ENCODE measurements around the gene UIMC1.

Gene UIMC1

DNA sequence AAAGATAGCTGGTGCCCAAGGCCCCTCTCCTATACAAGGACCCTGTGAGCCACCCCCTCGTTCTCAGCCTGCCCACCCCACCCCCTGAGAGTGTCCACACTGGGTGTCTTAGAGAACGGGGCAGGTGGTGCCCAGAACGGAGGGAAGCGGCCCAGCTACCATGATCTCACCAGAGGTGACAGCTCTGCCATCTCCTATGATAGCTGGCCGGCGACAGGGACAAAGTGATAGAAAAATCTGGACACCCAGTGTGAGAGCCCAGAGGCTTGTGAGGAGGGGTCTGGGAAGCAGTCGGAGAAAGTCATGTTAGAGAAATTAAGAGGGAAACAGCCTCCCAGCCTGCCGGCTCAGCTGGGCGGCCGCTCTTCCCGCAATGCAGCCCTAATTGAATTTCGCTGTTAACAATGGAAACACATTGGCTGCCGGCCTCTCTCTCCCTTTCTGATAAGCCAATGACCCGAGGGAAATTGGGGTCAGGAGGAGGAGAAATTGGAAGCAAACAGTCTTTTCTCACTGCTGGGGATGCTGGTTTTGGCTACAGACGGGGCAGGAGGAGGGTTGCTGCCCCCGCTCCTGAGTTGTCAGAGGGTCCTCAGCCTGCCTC lies 139.8 kb downstream of the UIMC1 start:
- no peak for DNase-seq

DNA sequence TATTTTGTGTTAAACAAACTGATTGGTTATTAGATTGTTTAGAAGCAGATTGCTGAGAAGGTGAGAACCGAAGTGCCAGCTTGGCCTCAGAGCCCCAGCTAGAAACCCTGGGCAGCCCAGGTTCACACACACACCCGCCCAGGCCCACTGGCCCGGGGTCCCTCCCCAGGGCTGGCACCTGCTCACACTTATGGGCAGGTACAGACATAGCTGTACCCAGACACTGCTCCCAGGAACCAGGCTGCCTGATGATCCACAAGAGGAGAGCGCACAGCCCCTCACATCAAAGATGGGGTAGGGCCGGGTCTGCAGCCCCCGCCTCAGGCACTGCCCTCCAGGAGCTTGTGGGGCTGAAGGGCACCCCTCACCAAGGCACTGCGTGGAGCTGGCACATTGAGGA lies 140.6 kb downstream of the UIMC1 start:
- DNase-seq, result no peak

DNA sequence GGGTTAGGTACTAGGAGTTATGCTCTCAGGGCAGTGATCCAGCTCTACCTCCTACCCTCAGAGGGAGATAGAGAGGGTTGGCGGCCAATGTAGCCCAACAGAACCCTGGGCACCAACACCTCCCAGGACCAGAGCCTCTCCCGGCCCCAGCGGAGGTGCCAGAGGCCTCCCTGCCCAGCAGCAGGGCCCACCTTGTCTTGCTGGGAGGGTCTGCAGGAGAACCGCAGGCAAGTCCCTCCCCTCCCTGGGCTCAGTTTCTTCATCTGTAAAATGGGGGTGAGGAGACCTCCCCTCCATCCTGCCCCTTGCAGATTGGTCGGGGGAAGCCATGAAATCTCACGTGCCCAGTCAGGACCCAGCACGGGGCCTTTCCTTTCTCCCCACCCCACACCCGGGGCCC lies 141.8 kb downstream of the UIMC1 start:
- no peak for DNase-seq

DNA sequence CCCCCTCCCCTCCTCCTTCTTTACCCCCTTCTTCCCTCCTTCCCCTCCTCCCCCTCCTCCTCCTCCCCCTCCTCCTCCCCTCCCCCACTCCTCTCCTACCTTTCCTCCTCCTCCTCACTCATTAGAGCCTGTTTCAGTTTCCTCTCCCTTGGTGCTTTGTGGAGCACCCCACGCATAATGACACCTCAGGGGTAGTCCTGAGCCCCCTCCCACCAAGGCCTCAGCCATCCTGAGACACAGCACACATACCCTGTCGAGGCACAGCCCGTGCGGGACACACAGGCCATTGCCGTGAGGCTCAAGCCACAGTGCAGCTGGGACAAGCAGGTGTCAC lies 142.8 kb downstream of the UIMC1 start:
- no peak for DNase-seq

DNA sequence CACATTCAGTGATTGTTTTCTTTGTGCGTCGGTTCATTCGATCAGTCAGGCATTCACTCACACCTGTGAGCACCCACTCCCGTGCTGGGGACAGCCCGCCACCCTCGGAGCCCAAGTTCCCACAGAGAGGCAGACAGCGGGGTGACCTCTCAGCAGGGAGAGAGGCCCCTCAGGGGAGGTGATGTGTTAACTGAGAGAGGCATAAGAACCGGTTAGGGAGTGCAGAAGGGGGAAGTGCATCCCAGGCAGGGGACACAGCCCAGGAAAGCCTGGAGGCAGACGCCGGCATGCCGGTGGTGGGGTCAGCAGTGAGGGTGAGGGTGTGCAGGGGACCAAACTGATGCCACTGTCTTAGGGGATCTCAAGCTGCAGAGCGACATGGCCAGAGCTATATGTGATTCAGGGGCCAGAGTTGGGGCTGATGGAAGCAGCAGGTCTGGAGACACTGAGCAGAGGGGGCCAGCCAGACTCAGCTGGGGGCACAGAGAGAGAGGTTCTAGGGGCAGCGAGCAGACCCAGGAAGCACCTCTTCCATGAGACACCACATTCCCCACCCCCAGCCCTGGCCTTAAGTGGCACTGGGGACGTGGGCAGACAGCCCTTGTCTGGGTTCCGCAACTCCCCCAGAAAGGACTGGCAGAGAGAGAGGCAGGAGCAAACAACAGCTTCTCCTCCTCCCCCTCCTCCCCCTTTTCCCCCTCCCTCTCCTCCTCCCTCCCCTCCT lies 143.4 kb downstream of the UIMC1 start:
- no peak for DNase-seq

DNA sequence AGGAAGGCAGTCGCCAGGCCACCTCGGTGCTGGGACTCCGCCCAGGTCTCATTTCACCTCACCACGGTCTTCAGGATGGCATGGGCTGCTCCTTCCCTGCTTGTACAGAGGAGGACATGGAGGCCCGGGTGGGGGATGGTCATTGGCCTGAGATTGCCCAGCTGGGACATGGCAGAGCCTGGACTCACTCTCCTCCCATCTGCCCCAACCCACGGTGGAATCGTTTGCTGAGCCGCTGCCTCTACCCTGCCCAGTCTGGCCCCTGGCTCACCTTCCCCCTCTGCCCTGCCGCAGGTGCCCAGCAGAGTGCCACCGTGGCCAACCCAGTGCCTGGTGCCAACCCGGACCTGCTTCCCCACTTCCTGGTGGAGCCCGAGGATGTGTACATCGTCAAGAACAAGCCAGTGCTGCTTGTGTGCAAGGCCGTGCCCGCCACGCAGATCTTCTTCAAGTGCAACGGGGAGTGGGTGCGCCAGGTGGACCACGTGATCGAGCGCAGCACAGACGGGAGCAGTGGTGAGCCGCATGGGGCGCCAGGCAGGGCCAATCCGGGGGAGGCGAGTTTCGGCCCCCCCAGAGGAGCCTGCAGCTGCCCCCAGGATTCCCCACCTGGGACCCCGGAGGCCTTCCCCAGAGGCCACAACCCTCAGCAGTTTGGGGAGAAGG lies 144.1 kb downstream of the UIMC1 start:
- DNase-seq, result no peak

DNA sequence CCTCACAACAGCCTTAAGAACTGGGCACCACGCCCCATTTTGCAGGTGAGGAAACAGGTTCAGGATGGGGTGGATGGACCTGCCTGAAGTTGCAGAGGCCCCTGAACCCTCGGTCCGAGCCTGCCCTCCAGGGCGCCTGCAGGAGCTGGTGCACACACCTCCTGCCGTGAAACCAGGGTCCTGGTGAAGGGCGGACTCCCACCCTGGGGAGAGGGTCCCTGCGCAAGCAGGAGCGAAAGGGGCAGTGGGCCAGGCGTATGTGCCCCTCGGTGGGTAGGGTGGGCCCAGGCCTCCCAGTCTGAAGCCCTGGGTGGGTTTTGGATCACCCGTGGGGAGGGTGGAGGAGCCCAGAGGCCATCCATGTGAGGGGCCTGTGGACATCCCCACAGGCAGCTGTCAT lies 145.3 kb downstream of the UIMC1 start:
- no peak for DNase-seq

DNA sequence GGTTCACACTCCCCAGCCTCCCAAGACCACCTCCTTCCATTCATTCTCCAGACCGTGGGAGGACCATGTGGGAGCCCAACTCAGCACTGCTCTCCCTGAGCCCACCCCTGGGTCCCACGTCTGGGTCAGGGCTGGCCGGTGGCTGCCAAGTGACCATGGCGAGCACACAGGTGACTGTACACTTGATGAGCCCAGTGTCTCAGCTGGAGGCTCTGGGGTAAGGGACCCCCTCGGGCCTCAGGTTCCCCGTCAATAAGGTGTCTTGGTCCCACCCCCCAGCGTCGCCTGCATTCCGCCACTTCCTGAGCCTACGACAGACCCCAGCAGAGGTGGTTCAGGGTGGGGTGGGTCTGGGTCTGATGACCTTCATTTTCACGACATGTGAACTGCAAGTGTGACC lies 146.2 kb downstream of the UIMC1 start:
- DNase-seq, result no peak

DNA sequence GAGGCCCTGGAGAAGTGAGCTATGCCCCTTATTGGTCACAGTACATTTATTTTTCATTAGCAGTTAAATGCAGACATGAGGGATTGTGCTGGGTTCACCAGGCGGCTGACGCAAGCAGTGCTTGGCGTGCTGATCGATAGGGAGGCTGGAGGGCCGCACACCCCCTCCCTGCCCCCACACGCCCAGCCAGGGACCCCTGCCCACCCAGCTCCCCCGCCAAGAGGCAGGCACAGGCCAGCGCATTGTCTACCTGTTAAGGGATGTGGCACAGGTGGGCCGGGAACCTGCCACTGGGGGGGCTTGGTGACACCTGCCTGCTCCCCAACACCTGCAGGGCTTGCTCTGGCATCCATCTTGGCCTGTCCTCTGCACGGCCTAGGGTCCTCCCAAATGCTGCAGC lies 146.7 kb downstream of the UIMC1 start:
- no peak for DNase-seq

DNA sequence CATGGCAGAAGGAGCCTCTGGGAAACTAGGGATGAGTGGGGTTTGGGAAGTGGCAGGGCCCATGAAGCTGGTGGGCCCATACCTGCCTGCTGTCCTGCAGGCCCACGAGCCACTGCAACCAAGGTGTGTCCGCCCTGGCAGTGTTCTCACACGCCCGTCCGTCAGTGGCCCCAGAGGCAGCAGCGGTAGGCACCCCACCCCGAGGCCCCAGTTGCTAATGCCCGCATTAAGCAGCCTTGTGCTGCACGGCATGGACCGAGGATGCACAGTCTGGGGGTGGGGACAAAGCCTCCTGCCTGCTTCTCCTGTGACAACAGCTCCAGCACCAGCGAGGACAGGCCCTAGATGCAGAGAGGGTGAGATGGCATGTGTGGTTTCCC lies 148.7 kb downstream of the UIMC1 start:
- no peak for DNase-seq

DNA sequence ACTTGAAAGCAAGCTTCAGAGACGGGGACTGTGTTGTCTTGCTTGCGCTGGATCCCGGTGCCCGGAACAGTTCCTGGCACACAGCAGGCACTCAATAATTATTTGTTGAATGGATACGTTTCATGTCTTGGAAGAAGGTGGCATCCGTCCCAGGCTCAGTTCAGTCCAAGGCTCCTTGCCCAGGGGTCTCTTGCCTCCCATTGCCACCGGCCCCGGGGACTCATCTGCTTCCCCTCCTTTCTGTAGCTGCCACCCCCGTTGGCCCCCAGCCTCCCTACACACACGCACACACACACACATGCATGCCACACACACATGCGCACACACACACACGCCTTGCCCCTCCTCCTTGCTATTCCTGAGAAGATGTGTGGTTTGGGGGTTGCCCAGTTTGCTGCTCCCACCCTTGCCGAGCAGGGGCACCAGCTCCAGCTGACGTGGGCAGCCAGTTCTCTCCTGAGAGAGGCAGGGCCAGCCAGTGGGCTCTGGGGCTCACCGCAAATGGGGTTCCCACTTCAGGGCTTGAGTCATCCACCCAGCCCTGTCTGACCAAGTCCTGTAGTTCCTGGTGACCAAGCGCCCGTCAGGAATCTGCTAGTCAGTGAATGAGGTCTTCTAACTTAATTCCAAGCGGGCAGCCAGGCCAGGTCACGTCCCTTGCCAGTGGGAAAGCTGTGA lies 149.2 kb downstream of the UIMC1 start:
- no peak for DNase-seq

DNA sequence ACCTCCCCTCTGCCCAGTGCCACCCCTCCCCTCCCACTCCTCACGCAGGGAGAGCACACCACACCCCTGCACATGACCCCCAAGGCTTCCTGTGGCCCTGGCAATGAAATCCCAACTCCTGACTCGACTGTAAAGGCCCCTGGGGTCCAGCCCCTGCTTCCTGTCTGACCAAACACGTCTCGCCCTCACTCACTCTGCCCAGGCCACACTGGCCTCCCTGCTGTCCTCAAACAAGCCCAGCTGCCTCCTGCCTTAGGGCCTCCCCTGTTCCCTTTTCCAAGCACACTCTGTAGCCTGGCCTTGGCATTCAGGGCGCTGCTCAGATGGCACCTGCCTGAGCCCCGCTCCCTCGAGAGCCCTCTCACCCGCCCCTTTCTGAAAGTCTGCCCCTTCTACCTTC lies 149.8 kb downstream of the UIMC1 start:
- DNase-seq, result no peak

DNA sequence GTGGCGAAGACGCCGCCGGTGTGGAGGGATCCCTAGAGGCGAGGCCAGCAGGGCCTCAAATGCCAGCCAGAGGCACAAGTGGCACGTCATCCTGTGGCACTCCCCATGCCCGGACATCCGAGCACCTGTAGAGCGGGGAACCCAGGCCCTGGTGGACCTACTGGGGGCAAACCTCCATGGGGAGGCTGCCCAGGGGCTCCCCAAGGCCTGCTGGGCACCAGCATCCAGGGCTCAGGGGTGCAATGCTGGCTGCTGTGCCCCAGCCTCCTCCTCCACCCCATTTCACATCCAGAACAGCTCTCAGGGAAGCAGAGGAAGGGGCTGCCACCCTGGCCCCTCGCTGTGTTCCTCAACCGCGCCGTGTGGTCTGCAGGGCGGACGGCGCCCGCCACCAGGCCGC lies 151.0 kb downstream of the UIMC1 start:
- DNase-seq, result no peak
